GM12873 (cell line): ENCODE results near the gene HIPK2.

Experiments
- CTCF ChIP-seq: IDR thresholded peaks from 2 replicates; pipeline ENCODE4 v1.5.1; 2012; ENCODE audit warnings: low read depth, mild to moderate bottlenecking, moderate library complexity, low read length, control low read depth; ENCODE audit not compliant: insufficient read depth; ENCODE audit errors: missing control alignments

Gene HIPK2

DNA sequence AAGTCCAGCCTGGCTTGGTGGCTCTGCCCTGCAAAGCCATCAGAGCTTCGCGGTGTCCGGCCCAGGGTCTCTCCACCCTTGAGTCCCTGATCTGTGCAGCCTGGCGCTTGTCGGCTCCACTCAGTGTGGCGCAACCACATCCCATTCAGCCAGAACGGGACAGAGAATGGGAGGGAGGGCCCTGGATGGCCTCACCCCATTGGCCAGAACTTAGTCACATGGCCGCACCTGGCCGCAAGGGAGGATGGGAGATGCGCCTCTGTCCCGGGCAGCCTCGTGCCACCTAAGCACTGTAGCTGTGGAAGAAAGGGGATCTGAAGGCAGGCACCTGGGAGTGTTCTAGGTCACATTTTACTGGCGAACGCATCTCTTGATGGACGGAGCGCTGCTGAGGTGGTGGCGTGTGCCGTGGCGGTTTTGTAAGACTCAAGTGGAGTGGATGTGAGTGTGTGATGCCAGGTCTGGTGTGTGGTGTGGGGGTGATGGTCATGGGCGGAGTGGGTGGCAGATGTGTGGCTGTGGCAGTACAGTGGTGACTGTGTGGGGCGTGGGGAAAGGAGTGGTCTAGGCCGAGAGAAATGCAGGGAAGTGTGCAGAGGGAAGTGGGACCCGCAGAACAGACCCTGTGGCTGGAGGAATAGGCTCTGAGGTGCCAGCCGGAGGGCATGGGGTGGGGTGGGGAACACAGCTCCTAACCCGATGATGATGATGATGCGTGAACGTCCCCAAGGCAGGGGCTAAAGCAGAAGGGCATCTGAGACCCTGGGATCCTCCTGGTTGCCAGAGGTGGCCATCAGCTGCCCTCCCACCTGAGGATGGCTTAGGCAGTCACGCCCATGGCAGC is 235.3 kb downstream of the HIPK2 start:
- TF ChIP-seq CTCF = no peak

DNA sequence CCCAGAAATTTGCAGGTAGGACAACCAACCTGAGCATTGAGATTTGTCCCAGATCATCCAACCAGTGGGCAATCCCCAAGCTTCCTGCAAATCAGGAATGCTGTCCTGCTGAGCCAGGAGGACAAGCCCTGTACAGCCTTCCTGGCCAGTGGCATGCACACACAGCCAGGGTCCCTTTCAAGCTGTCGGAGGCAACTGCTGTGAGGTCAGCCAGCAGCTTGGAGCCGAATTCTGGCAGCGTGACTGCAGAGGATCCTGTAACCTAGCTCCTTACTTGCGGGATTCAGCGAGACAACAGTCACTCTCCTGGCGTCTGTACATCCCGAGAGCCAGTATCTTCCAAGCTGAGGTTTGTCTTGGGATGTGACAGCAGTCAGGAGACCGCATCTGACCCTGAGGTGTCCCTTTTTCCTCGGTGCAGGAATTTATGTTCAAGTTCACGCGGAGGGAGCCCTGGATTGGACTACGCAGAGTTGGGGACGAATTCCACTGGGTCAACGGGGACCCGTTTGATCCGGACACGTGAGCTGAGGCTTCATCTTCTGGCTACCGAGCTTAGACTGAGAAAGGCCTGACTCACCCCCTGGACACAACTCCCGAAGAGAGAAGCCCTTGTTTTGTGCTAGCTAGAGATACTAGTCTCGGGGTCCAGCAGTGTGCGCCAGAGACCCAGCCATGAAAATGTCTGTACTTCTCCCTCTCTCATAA is 236.0 kb downstream of the HIPK2 start:
- TF ChIP-seq CTCF = no peak

DNA sequence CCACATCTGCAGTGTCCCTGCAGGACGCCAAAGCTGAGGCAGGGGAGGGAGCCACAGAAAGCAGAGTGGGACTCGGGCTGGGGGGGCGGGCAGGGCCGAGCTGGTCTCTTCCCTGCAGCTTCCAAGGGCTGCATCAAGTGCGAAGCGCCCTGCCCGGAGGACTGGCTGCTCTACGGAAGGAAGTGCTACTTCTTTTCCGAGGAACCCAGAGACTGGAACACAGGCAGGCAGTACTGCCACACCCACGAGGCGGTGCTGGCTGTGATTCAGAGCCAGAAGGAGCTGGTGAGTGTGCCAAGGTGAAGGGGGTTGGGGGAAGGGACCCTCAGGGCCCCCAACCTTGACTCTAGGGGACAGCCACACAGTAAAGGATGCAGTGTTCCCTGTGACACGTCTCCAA is 237.6 kb downstream of the HIPK2 start:
- no peak for TF ChIP-seq CTCF

DNA sequence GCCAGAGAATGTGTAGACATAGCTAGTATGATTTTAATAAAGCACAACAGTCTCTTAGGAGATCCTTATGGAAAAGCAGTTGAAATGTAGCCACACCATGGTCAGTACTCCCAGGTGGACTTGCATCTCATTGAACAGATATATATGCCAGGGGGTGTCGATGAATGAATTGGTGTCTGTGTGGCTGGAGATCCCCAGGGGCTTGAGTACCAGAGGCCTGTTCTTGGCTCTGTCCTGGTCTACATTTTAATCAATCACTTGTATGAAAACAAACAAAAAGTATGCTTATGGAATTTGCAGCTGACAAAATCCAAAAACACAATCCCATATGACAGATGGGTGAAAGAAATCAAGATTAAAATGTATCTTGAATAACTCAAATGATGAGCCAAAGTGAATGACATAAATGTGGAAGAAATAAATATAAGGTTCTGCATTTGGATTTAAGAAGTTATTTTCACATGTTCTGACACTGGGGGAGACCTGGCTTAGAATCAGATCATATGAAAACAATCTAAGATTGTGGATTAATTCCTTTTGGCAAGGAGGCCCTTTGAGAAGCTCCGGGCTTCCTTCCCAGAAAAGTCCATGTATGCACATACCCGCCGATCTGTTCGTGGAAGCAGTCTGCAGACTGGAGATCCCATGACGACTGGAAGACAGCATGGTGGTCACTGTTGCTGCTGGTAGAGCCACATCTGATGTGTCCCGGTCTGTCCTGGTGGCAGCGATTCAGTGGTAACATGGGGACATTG is 238.7 kb downstream of the HIPK2 start:
- TF ChIP-seq CTCF = no peak

DNA sequence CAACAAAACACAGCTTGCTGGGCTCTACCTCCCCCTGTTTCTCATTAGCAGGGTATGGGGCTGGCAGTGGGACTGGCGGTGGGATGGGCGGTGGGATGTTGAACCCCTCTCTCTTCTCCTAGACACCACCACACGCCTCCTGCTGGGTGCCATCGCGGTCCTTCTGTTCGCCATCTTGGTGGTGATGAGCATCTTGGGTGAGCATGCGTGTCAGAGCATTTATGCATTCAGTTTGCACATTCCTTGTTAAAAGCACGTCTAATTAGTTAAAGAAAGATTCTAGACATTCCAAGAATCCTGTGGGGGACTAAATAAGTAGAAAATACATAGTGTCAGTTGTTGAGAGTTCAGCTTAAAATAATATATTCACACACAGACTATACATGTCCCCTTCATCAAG is 241.6 kb downstream of the HIPK2 start:
- no peak for TF ChIP-seq CTCF

- TF ChIP-seq CTCF = no peak
Observed at GRCh38 chr7:139534966-139535651, 242.7 kb downstream of the HIPK2 start.
